OCI-LY7 (cell line): ENCODE data around the gene PLEKHG7. TPM values are rescaled to one million over a fixed set of nuclear protein-coding genes. Genes with fewer than 3 reads are reported as not detected.

Experiments used
- BruUV-seq: library from RNA; stranded (reverse); fragments of 400-500 nt; replicated peaks from 2 replicates; lab custom pipeline; 2021; lab: Mats Ljungman, UMichigan
- CTCF ChIA-PET: fragments of 300-600 bp; sonication (Branson Sonifier 250); formaldehyde crosslinking; loops from one replicate; lab custom pipeline; 2022; ENCODE audit warnings: antibody characterized with exemption; ENCODE audit not compliant: unreplicated experiment; lab: Charles Lee
- POLR2A ChIA-PET: fragments of 300-600 bp; sonication (Branson Sonifier 250); formaldehyde crosslinking; loops from one replicate; lab custom pipeline; 2022; ENCODE audit warnings: antibody characterized with exemption; lab: Charles Lee
- DNase-seq: peaks from one replicate; pipeline ENCODE4 v3.0.0-alpha.2; 2015; ENCODE audit warnings: low spot score
- H2AFZ ChIP-seq: fragments of 200-600 bp; sonication (generic), shearing (Covaris generic); 2 replicates; pipeline ENCODE4 v1.6.1; 2014; ENCODE audit warnings: mild to moderate bottlenecking, antibody characterized with exemption, low read length, moderate library complexity
- H3K27ac ChIP-seq: fragments of 200-600 bp; sonication (generic); 2 replicates; pipeline ENCODE4 v1.5.1; 2014; ENCODE audit warnings: mixed run types, low read depth, mild to moderate bottlenecking, moderate library complexity, low read length, inconsistent platforms; ENCODE audit not compliant: poor library complexity, severe bottlenecking
- H3K36me3 ChIP-seq: fragments of 200-600 bp; sonication (generic); 2 replicates; pipeline ENCODE4 v1.6.1; 2014; ENCODE audit warnings: mild to moderate bottlenecking, antibody characterized with exemption, low read length, moderate library complexity, mixed read lengths; ENCODE audit not compliant: insufficient read depth
- H3K4me1 ChIP-seq: fragments of 200-600 bp; sonication (generic); 2 replicates; pipeline ENCODE4 v1.5.1; 2014; ENCODE audit warnings: mild to moderate bottlenecking, low read length; ENCODE audit not compliant: insufficient read depth, poor library complexity, severe bottlenecking
- H3K4me2 ChIP-seq: fragments of 200-600 bp; sonication (generic); 2 replicates; pipeline ENCODE4 v1.6.1; 2014; ENCODE audit warnings: mild to moderate bottlenecking, low read length
- H3K4me3 ChIP-seq: fragments of 200-600 bp; sonication (generic); 2 replicates; pipeline ENCODE4 v1.5.1; 2014; ENCODE audit warnings: mild to moderate bottlenecking, low read depth, low read length; ENCODE audit not compliant: poor library complexity, severe bottlenecking
- H3K79me2 ChIP-seq: fragments of 200-600 bp; sonication (generic); 2 replicates; pipeline ENCODE4 v1.6.1; 2016; ENCODE audit warnings: low read depth, mild to moderate bottlenecking, low read length, moderate library complexity, mixed read lengths; ENCODE audit not compliant: insufficient read depth
- H3K9me2 ChIP-seq: fragments of 200-600 bp; sonication (generic); 2 replicates; pipeline ENCODE4 v1.6.1; 2016; ENCODE audit warnings: mild to moderate bottlenecking, low read length, mixed read lengths; ENCODE audit not compliant: insufficient read depth
- H3K9me3 ChIP-seq: fragments of 200-600 bp; sonication (generic); 2 replicates; pipeline ENCODE4 v1.6.1; 2014; ENCODE audit warnings: mild to moderate bottlenecking, mixed run types, low read length, mixed read lengths
- H4K20me1 ChIP-seq: fragments of 200-600 bp; sonication (generic); 2 replicates; pipeline ENCODE4 v1.6.1; 2014; ENCODE audit warnings: mild to moderate bottlenecking, antibody characterized with exemption, low read length, moderate library complexity, mixed read lengths; ENCODE audit not compliant: insufficient read depth
- CTCF ChIP-seq: fragments of 200-600 bp; sonication (generic); conservative IDR thresholded peaks from 2 replicates; pipeline ENCODE4 v1.5.1; 2014; ENCODE audit warnings: mild to moderate bottlenecking, antibody characterized with exemption, low read length, moderate library complexity, mixed read lengths
- EZH2phosphoT487 ChIP-seq: fragments of 200-600 bp; sonication (generic); IDR thresholded peaks from 2 replicates; pipeline ENCODE4 v1.6.1; 2018; ENCODE audit warnings: low read depth, borderline replicate concordance, mild to moderate bottlenecking, mixed run types, antibody characterized with exemption, low read length, moderate library complexity, mixed read lengths
- intact Hi-C: fragments of 100-400 bp; cut with micrococcal nuclease; formaldehyde crosslinking; loops from one replicate; pipeline ENCODE4 v1.10.0; 2022; ENCODE audit not compliant: unreplicated experiment
- total RNA-seq, 2 experiments: library from RNA; depleted of rRNA in 1 of 2; stranded (reverse); fragments of >200 nt in 1 of 2; shearing (Covaris generic) in 1 of 2; gene quantifications; 2 replicates each; pipeline ENCODE4 v1.2.3, GENCODE V29; 2014 to 2022

Gene PLEKHG7
- total RNA-seq, 2 experiments from 2014 or later: 0.29 TPM; not detected in 1

GRCh38 chr12:92735131-92735721 is 32.4 kb downstream of the PLEKHG7 start:
- H3K4me1 ChIP-seq: no peaks in the 10 kb centered on the region
- no peaks in the 10 kb centered on the region for H3K79me2 ChIP-seq
- no peak for DNase-seq
- H2AFZ ChIP-seq: no peak overlapping the region
- intact Hi-C loops: no loop called here
- ChIA-PET POLR2A (interaction anchor here (0.5 to 0.7 kb wide), 2 partner anchors 113 to 235 kb away, joined by 3 to 11 read pairs; no protein-coding TSS in a partner anchor), CTCF (no interaction called here)
- TF ChIP-seq CTCF: 0 out of 2 replicates have a peak, but pooled peaks have one; percentile 22
- TF ChIP-seq EZH2phosphoT487: no peak
- no peak overlapping the region for H3K27ac ChIP-seq
- no peak overlapping the region for H3K4me2 ChIP-seq
- H3K9me2 ChIP-seq: no peaks in the 10 kb centered on the region
- no peaks in the 10 kb centered on the region for H4K20me1 ChIP-seq
- no peaks in the 10 kb centered on the region for H3K36me3 ChIP-seq
- H3K4me3 ChIP-seq: no peak overlapping the region
- BruUV-seq: no TSS peak
- H3K9me3 ChIP-seq: no peaks in the 10 kb centered on the region

GRCh38 chr12:92736605-92737004 is 33.8 kb downstream of the PLEKHG7 start:
- Histone ChIP-seq H3K4me1 (no peaks in the 10 kb centered on the region), H3K79me2 (no peaks in the 10 kb centered on the region), H3K4me3 (no peak overlapping the region), H3K9me3 (no peaks in the 10 kb centered on the region), H2AFZ (no peak overlapping the region), H4K20me1 (no peaks in the 10 kb centered on the region), H3K9me2 (no peaks in the 10 kb centered on the region), H3K4me2 (no peak overlapping the region), H3K36me3 (no peaks in the 10 kb centered on the region), H3K27ac (no peak overlapping the region)
- POLR2A ChIA-PET: no interaction called here
- intact Hi-C loops: no loop called here
- no peak for TF ChIP-seq EZH2phosphoT487
- no peak for TF ChIP-seq CTCF
- no peak for DNase-seq
- BruUV-seq: no TSS peak
- CTCF ChIA-PET: no interaction called here
